HFFc6 (cell line): ENCODE measurements around the gene MOK. TPM values are rescaled to one million over a fixed set of nuclear protein-coding genes. Genes with fewer than 3 reads are reported as not detected.

Experiments used
- DNase-seq: peaks from one replicate; pipeline ENCODE4 v3.0.0-alpha.2; 2018
- H3K27ac Mint-ChIP-seq: 2 replicates; pipeline ENCODE4 v1.8.0; 2020; ENCODE audit warnings: mild to moderate bottlenecking, mixed read lengths
- H3K27me3 Mint-ChIP-seq: 2 replicates; pipeline ENCODE4 v1.8.0; 2021; ENCODE audit warnings: mild to moderate bottlenecking, moderate library complexity, mixed read lengths; ENCODE audit not compliant: insufficient read depth
- H3K36me3 Mint-ChIP-seq: 2 replicates; pipeline ENCODE4 v1.8.0; 2021; ENCODE audit warnings: low read depth, mixed read lengths
- H3K4me1 Mint-ChIP-seq: 2 replicates; pipeline ENCODE4 v1.8.0; 2020; ENCODE audit warnings: low read depth, mixed read lengths
- H3K4me3 Mint-ChIP-seq: 2 replicates; pipeline ENCODE4 v1.8.0; 2020; ENCODE audit warnings: mild to moderate bottlenecking, moderate library complexity, mixed read lengths
- H3K9me3 Mint-ChIP-seq: 2 replicates; pipeline ENCODE4 v1.8.0; 2020; ENCODE audit warnings: mild to moderate bottlenecking, mixed read lengths
- CTCF ChIP-seq: fragments of 200-600 bp; sonication (generic); IDR thresholded peaks from 2 replicates; pipeline ENCODE4 v1.5.0; 2021; ENCODE audit warnings: antibody characterized with exemption, mild to moderate bottlenecking
- total RNA-seq, 6 experiments: library from RNA; stranded (reverse); fragmentation: NEBNext Ultra II Directional; extraction: Animal tissue kit (Norgen Biotek cat#: 25700); gene quantifications; 2 replicates in 1 of 6; 3 replicates in 5 of 6; pipeline ENCODE4 v1.2.3, GENCODE V29; 2021

MOK gene
- total RNA-seq, 6 experiments from 2014 or later: 11.5 to 18.7 (median 14.8) TPM

GRCh38 chr14:102188187-102188586 is 116.8 kb downstream of the MOK start:
- Mint-ChIP-seq H3K4me3 (no peak overlapping the region), H3K9me3 (no peaks in the 10 kb centered on the region), H3K4me1 (peaks cover 59% of the 10 kb centered on the region), H3K27me3 (no peaks in the 10 kb centered on the region), H3K27ac (no peak overlapping the region), H3K36me3 (0 out of 2 replicates have a peak, but pooled peaks cover 4% of the 10 kb centered on the region)
- no peak for TF ChIP-seq CTCF
- DNase-seq: no peak

GRCh38 chr14:102187568-102188001 is 117.4 kb downstream of the MOK start:
- Mint-ChIP-seq H3K27me3 (no peaks in the 10 kb centered on the region), H3K4me1 (peaks cover 65% of the 10 kb centered on the region)

GRCh38 chr14:102187044-102187443 is 117.9 kb downstream of the MOK start:
- Mint-ChIP-seq H3K4me1 (peaks cover 70% of the 10 kb centered on the region), H3K27me3 (no peaks in the 10 kb centered on the region), H3K9me3 (no peaks in the 10 kb centered on the region), H3K36me3 (0 out of 2 replicates have a peak, but pooled peaks cover 7% of the 10 kb centered on the region), H3K27ac (peak overlapping the region; percentile 81), H3K4me3 (peak overlapping the region; percentile 69)
- no peak for TF ChIP-seq CTCF
- peak; percentile 74 for DNase-seq

More at GRCh38 chr14:102187568-102188001, 117.4 kb downstream of the MOK start:
- peak overlapping the region; percentile 69 for H3K4me3 Mint-ChIP-seq
- H3K9me3 Mint-ChIP-seq: no peaks in the 10 kb centered on the region
- H3K36me3 Mint-ChIP-seq: 0 out of 2 replicates have a peak, but pooled peaks cover 7% of the 10 kb centered on the region
- DNase-seq: no peak
- no peak for TF ChIP-seq CTCF
- peak overlapping the region; percentile 81 for H3K27ac Mint-ChIP-seq

GRCh38 chr14:102185360-102185759 is 119.6 kb downstream of the MOK start:
- H3K27me3 Mint-ChIP-seq: no peaks in the 10 kb centered on the region
- no peaks in the 10 kb centered on the region for H3K9me3 Mint-ChIP-seq
- no peak overlapping the region for H3K27ac Mint-ChIP-seq
- DNase-seq: no peak
- H3K36me3 Mint-ChIP-seq: 0 out of 2 replicates have a peak, but pooled peaks cover 7% of the 10 kb centered on the region
- peaks cover 79% of the 10 kb centered on the region for H3K4me1 Mint-ChIP-seq
- TF ChIP-seq CTCF: no peak
- H3K4me3 Mint-ChIP-seq: no peak overlapping the region

GRCh38 chr14:102184316-102185035 is 120.5 kb downstream of the MOK start:
- Mint-ChIP-seq H3K27ac (no peak overlapping the region), H3K27me3 (no peaks in the 10 kb centered on the region; the same call in 1 of the 2 replicates), H3K4me1 (peaks cover 76% of the 10 kb centered on the region), H3K36me3 (0 out of 2 replicates have a peak, but pooled peaks cover 7% of the 10 kb centered on the region), H3K4me3 (no peak overlapping the region), H3K9me3 (no peaks in the 10 kb centered on the region)
- DNase-seq: no peak
- no peak for TF ChIP-seq CTCF
